ENCODE data around the gene CLINT1. TPM values are rescaled to one million over a fixed set of nuclear protein-coding genes. Genes with fewer than 3 reads are reported as not detected.
A peak's percentile ranks its signal among the peaks of the same experiment; 100 is the strongest.

CLINT1 gene
- total and polyA plus RNA-seq, 5 donors = 27.0 to 77.0 (median 59.1) TPM

DNA sequence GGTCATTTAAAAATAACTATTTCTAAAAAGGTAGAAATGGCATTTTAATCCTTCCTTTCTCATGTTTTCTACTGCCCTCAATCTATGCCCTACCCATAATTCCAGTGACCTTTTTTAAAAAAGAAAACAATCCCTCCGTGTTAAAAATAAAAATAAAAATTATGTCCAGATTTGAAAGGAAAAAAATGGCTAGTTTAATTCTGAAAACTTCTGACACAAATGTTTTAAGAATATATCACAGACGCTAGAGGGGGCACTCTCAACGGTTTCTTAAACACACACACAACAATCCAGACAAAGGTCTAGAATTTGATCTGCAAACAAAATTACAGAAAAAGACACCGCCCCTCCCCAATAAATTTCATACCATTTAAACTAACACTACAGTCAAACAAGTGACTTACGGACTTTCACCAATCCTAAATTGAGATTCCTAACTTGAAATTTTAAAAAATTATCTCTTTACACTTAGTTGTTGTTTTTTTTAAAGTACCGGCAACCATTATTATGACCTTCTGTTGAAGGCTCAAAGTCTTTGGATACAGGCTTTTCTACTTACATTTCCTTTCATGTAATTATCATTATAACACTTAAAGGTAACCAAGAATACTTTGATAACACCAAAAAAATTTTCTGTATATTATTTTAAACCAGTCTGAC, 38.2 kb downstream of the CLINT1 start:
- Histone ChIP-seq H3K27ac (ENCODE audit: low read length) (no peak overlapping the region), H3K27me3 (ENCODE audit: control insufficient read depth, insufficient read depth) (no peaks in the 10 kb centered on the region), H3K4me3 (ENCODE audit: low read length) (no peak overlapping the region), H3K9me3 (ENCODE audit: control insufficient read depth, low read length) (no peaks in the 10 kb centered on the region), H3K4me1 (ENCODE audit: control insufficient read depth, insufficient read depth, low read length) (peaks cover 2% of the 10 kb centered on the region)
- DNase-seq (no peak), ATAC-seq (no peak)
- intact Hi-C loops (cut with DNase I) = loop anchor here in 2 of 4 donors (10.0 kb wide), 3 partner anchors 124 to 1284 kb away; no protein-coding TSS in a partner anchor
- 31% methylated on average over 6 of the region's 6 CpGs for WGBS

GRCh38 chr5:157819502-157820115, 39.3 kb downstream of the CLINT1 start:
- peaks cover 2% of the 10 kb centered on the region for H3K4me1 ChIP-seq (ENCODE audit: control insufficient read depth, insufficient read depth, low read length)
- H3K4me3 ChIP-seq (ENCODE audit: low read length) = no peak overlapping the region
- 42% methylated on average over 3 of the region's 3 CpGs for WGBS
- H3K9me3 ChIP-seq (ENCODE audit: control insufficient read depth, low read length) = no peaks in the 10 kb centered on the region
- intact Hi-C loops (cut with DNase I) = loop anchor here (5.0 to 10.0 kb wide), 6 partner anchors 95 to 1315 kb away; no protein-coding TSS in a partner anchor
- DNase-seq = no peak
- peak in 1 of 2 donors; percentile 35 for ATAC-seq
- H3K27me3 ChIP-seq (ENCODE audit: control insufficient read depth, insufficient read depth) = no peaks in the 10 kb centered on the region
- no peak overlapping the region for H3K27ac ChIP-seq (ENCODE audit: low read length)

DNA sequence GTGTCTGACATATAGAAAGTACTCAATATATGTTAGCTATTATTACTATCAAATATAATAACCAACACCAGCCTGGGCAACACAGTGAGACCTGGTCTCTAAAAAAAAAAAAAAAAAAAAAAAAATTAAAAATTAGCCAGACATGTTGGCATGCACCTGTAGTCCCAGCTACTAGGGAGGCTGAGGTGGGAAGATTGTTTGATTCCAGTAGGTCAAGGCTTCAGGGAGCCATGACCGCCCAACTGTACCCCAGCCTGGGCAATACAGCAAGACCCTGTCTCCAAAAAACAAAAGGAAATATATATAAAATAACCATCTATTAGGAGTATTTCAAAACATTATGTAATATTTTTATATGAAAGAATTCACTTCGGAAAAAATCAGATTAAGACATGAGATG, 40.6 kb downstream of the CLINT1 start:
- ATAC-seq = no peak
- Histone ChIP-seq H3K4me1 (ENCODE audit: control insufficient read depth, insufficient read depth, low read length) (peaks cover 2% of the 10 kb centered on the region), H3K9me3 (ENCODE audit: control insufficient read depth, low read length) (no peaks in the 10 kb centered on the region), H3K27me3 (ENCODE audit: control insufficient read depth, insufficient read depth) (no peaks in the 10 kb centered on the region), H3K4me3 (ENCODE audit: low read length) (no peak overlapping the region), H3K27ac (ENCODE audit: low read length) (no peak overlapping the region)
- WGBS = 96% methylated on average over 2 of the region's 2 CpGs
- no peak for DNase-seq
- intact Hi-C loops (cut with DNase I) = loop anchor here in 3 of 4 donors (5.0 to 10.0 kb wide), 4 partner anchors 96 to 1316 kb away; no protein-coding TSS in a partner anchor

DNA sequence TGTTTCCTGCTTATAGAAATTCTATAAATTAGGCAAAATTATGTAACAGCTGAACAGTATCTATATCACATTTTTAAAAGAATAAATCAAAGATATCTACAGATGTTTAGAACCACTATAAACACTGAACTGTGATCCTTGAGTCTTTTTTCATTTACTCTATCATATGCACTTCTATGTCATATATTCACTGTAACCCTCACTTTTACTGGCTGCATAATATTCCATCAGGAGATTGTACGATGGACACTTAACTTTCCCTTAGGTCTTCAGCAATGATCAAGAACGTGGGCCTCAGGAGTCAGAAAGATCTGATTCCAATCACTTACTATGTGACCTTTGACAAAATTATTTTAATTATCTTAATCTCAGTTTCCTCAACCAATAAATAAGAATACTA, 41.0 kb downstream of the CLINT1 start:
- Histone ChIP-seq H3K9me3 (ENCODE audit: control insufficient read depth, low read length) (no peaks in the 10 kb centered on the region), H3K4me3 (ENCODE audit: low read length) (no peak overlapping the region), H3K27me3 (ENCODE audit: control insufficient read depth, insufficient read depth) (no peaks in the 10 kb centered on the region), H3K27ac (ENCODE audit: low read length) (no peak overlapping the region), H3K4me1 (ENCODE audit: control insufficient read depth, insufficient read depth, low read length) (peaks cover 2% of the 10 kb centered on the region)
- 96% methylated on average over 2 of the region's 2 CpGs for WGBS
- ATAC-seq (no peak), DNase-seq (no peak)
- intact Hi-C loops (cut with DNase I) = loop anchor here in 3 of 4 donors (5.0 to 10.0 kb wide), 4 partner anchors 97 to 1317 kb away; no protein-coding TSS in a partner anchor

GRCh38 chr5:157817387-157817702, 41.6 kb downstream of the CLINT1 start:
- peaks cover 2% of the 10 kb centered on the region for H3K4me1 ChIP-seq (ENCODE audit: control insufficient read depth, insufficient read depth, low read length)
- WGBS = 56% methylated on average over 5 of the region's 5 CpGs
- no peak overlapping the region for H3K4me3 ChIP-seq (ENCODE audit: low read length)
- H3K9me3 ChIP-seq (ENCODE audit: control insufficient read depth, low read length) = no peaks in the 10 kb centered on the region
- DNase-seq (no peak), ATAC-seq (no peak)
- no peak overlapping the region for H3K27ac ChIP-seq (ENCODE audit: low read length)
- H3K27me3 ChIP-seq (ENCODE audit: control insufficient read depth, insufficient read depth) = no peaks in the 10 kb centered on the region
- intact Hi-C loops (cut with DNase I) = loop anchor here in 3 of 4 donors (5.0 to 10.0 kb wide), 4 partner anchors 97 to 1317 kb away; no protein-coding TSS in a partner anchor

GRCh38 chr5:157816682-157817386, 42.1 kb downstream of the CLINT1 start:
- Histone ChIP-seq H3K27me3 (ENCODE audit: control insufficient read depth, insufficient read depth) (no peaks in the 10 kb centered on the region), H3K27ac (ENCODE audit: low read length) (no peak overlapping the region), H3K4me1 (ENCODE audit: control insufficient read depth, insufficient read depth, low read length) (peaks cover under 1% of the 10 kb centered on the region), H3K9me3 (ENCODE audit: control insufficient read depth, low read length) (no peaks in the 10 kb centered on the region), H3K4me3 (ENCODE audit: low read length) (no peak overlapping the region)
- DNase-seq (no peak), ATAC-seq (no peak)
- intact Hi-C loops (cut with DNase I) = loop anchor here in 3 of 4 donors (5.0 to 10.0 kb wide), 4 partner anchors 98 to 1318 kb away; no protein-coding TSS in a partner anchor
- WGBS = 35% methylated on average over 1 of the region's 1 CpG

DNA sequence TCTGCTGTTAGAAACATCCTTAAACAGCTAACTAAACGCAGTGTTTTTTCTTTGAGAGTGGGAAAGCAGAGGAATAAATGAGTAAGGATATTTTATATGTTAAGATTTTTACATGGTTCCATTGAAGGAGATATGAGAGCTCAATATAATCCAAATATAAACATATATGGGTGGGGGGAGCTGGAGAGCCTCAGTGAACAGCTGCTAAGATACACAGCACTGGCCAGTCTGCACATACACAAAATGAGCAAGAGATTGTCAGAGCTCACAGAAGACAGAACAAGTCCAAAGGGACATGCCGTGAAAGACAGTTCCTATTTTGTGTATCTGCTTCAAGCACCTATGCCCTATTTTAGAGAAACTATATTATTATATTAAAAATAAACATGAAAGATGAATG, 46.9 kb downstream of the CLINT1 start:
- Histone ChIP-seq H3K4me1 (ENCODE audit: control insufficient read depth, insufficient read depth, low read length) (no peaks in the 10 kb centered on the region), H3K4me3 (ENCODE audit: low read length) (no peak overlapping the region), H3K9me3 (ENCODE audit: control insufficient read depth, low read length) (no peaks in the 10 kb centered on the region), H3K27ac (ENCODE audit: low read length) (no peak overlapping the region), H3K27me3 (ENCODE audit: control insufficient read depth, insufficient read depth) (no peaks in the 10 kb centered on the region)
- DNase-seq (no peak), ATAC-seq (no peak)
- WGBS = 80% methylated on average over 2 of the region's 2 CpGs
- intact Hi-C loops (cut with DNase I) = loop anchor here in 2 of 4 donors (10.0 kb wide), 3 partner anchors 103 to 1323 kb away; no protein-coding TSS in a partner anchor

DNA sequence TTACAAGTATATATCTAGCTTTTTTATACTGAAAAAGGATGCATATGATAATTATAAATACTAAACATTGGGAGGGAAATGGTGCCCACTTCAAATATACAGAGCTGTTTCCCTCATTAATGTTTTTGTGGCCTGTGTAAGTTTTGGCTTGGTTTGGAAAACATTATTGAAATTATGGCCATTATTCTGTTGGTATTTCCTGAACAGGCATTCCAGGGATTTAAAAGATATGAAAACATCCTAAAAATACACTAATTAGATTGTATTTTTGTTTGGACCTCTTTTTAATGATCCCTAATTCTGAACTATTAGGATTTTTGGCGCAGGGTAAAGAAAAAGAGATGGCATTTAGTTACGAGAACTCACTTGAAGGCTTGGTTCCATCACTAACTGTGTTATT, 50.9 kb downstream of the CLINT1 start:
- no peak for ATAC-seq
- intact Hi-C loops (cut with DNase I) = no loop called here
- Histone ChIP-seq H3K27ac (ENCODE audit: low read length) (no peak overlapping the region), H3K9me3 (ENCODE audit: control insufficient read depth, low read length) (no peaks in the 10 kb centered on the region), H3K27me3 (ENCODE audit: control insufficient read depth, insufficient read depth) (no peaks in the 10 kb centered on the region), H3K4me3 (ENCODE audit: low read length) (no peak overlapping the region), H3K4me1 (ENCODE audit: control insufficient read depth, insufficient read depth, low read length) (no peaks in the 10 kb centered on the region)
- WGBS = 80% methylated on average over 2 of the region's 2 CpGs
- DNase-seq = no peak

DNA sequence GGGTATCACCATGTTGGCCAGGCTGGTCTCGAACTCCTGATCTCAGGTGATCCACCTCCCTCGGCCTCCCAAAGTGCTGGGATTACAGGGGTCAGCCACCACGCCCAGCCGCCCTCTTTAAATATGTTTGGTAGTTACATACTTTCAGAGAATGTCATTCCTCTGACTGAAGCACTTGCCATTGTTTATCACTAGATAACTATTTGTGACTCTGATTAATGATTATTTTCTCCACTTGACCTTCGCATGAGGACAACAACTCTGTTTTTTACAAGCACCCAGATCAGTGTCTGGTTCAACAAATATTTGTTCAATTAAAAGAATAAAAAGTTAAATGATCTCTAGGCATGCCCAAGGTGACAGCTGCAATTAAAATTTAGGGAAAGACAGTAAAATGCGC, 56.2 kb downstream of the CLINT1 start:
- no peak for ATAC-seq
- Histone ChIP-seq H3K4me3 (ENCODE audit: low read length) (no peak overlapping the region), H3K27me3 (ENCODE audit: control insufficient read depth, insufficient read depth) (no peaks in the 10 kb centered on the region), H3K9me3 (ENCODE audit: control insufficient read depth, low read length) (no peaks in the 10 kb centered on the region), H3K4me1 (ENCODE audit: control insufficient read depth, insufficient read depth, low read length) (no peaks in the 10 kb centered on the region), H3K27ac (ENCODE audit: low read length) (no peak overlapping the region)
- DNase-seq = no peak
- intact Hi-C loops (cut with DNase I) = no loop called here
- over 99% methylated on average over 6 of the region's 6 CpGs for WGBS

DNA sequence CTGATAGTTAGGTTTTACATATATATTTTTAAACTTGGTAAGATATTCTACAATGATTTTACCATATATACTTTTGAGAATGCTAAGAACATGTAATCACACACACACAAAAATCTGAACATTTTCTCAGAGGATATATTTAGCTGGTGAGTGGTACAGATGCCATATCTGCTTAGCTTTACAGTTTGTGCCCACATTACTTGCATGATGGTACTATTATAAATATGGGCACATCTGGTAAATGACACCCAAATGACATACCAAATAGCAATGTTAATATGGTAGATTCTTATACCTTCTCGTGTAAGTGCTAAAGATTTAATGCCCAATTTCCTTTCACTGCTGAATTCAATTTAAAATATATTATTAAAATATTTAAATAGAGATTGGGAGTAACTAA, 58.8 kb downstream of the CLINT1 start:
- no peak for ATAC-seq

GRCh38 chr5:157799578-157799977, 59.4 kb downstream of the CLINT1 start:
- ATAC-seq (no peak), DNase-seq (no peak)
- Histone ChIP-seq H3K4me1 (ENCODE audit: control insufficient read depth, insufficient read depth, low read length) (no peaks in the 10 kb centered on the region), H3K27me3 (ENCODE audit: control insufficient read depth, insufficient read depth) (no peaks in the 10 kb centered on the region), H3K27ac (ENCODE audit: low read length) (no peak overlapping the region), H3K4me3 (ENCODE audit: low read length) (no peak overlapping the region), H3K9me3 (ENCODE audit: control insufficient read depth, low read length) (no peaks in the 10 kb centered on the region)
- intact Hi-C loops (cut with DNase I) = no loop called here
- WGBS = 94% methylated on average over 1 of the region's 1 CpG

More for the DNA sequence above, 58.8 kb downstream of the CLINT1 start:
- 86% methylated on average over 1 of the region's 1 CpG for WGBS
- H3K27ac ChIP-seq (ENCODE audit: low read length) = no peak overlapping the region
- intact Hi-C loops (cut with DNase I) = no loop called here
- no peak for DNase-seq
- H3K4me1 ChIP-seq (ENCODE audit: control insufficient read depth, insufficient read depth, low read length) = no peaks in the 10 kb centered on the region
- no peaks in the 10 kb centered on the region for H3K9me3 ChIP-seq (ENCODE audit: control insufficient read depth, low read length)
- no peak overlapping the region for H3K4me3 ChIP-seq (ENCODE audit: low read length)
- no peaks in the 10 kb centered on the region for H3K27me3 ChIP-seq (ENCODE audit: control insufficient read depth, insufficient read depth)

All from right cardiac atrium (tissue), 5 donors.